Endometrium (tissue), 2 donors: ENCODE results near the gene CDH10.

Source experiments
- FAIRE-seq: peaks from 2 replicates; lab custom pipeline; 2012; peaks lifted over from hg19 to GRCh38; lab: Jason Lieb, UNC
- donor health status: control.
- donor health status: control.

CDH10 gene

GRCh38 chr5:24480952-24481351, 163.8 kb downstream of the CDH10 start:
- no peak for FAIRE-seq

DNA sequence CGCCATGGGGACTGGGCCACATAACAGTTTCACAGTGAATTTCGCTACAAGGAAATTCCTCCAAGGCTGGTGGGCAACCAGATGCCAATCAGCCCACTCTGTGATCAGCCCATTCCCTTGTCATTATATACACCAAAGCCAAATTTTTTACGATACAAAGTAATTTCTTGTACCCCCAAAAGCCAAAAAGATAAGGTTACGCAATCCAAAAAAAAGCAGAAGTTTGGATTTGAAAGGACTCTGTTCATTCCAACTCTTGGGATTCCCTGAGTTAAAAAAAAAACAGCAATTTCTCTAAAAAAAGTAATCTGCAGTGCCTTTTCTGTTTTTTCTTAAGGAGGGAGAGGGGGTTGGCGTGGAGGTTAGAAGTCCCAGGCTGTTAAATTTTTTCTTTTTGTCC, 166.8 kb downstream of the CDH10 start:
- FAIRE-seq = no peak

- no peak for FAIRE-seq
Observed at GRCh38 chr5:24475101-24475500, 169.7 kb downstream of the CDH10 start.

- no peak for FAIRE-seq
Observed at GRCh38 chr5:24474685-24475084, 170.1 kb downstream of the CDH10 start.

- no peak for FAIRE-seq
Observed at GRCh38 chr5:24472518-24472917, 172.3 kb downstream of the CDH10 start.

GRCh38 chr5:24444414-24444813, 200.4 kb downstream of the CDH10 start:
- no peak for FAIRE-seq

DNA sequence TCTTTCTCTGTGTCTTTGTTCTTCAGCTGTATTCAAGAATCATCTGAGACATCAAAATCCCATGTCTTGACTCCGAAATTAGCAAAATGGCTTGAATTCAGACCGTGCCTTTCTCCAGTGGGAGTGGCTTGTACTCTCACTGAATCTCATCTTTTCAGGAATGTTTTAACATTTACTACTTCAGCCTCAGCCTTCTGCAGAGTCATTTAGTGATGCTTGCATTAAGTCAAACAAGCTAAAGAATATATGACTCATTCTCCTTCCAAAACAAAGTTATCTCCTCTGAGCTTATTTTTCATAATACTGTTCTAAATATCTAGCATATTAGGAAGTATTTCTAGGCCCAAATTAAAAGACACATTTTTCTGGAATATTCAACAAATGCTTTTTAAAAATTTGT, 205.3 kb downstream of the CDH10 start:
- FAIRE-seq = no peak
